Osteoblast (primary cell): Measurements from ENCODE around the gene PPP2R5D. TPM values are rescaled to one million over a fixed set of nuclear protein-coding genes. Genes with fewer than 3 reads are reported as not detected.

Experiments
- DNase-seq: peaks from one replicate; pipeline ENCODE4 v3.0.0; 2011; ENCODE audit warnings: low spot score, mixed read lengths; ENCODE audit not compliant: insufficient read length; ENCODE audit errors: missing footprints
- H2AFZ ChIP-seq: 2 replicates; pipeline ENCODE4 v1.6.0; 2011; ENCODE audit warnings: mild to moderate bottlenecking, low read length
- H3K27ac ChIP-seq: 2 replicates; pipeline ENCODE4 v1.5.1; 2011; ENCODE audit warnings: mild to moderate bottlenecking, low read depth, low read length, moderate library complexity
- H3K27me3 ChIP-seq: 2 replicates; pipeline ENCODE4 v1.6.0; 2012; ENCODE audit warnings: mild to moderate bottlenecking, control low read depth, inconsistent platforms, low read length, moderate library complexity; ENCODE audit not compliant: insufficient read depth
- H3K36me3 ChIP-seq: 2 replicates; pipeline ENCODE4 v1.5.1; 2011; ENCODE audit warnings: mild to moderate bottlenecking, low read length, control low read depth, moderate library complexity; ENCODE audit not compliant: insufficient read depth
- H3K4me1 ChIP-seq: 2 replicates; pipeline ENCODE4 v1.5.1; 2011; ENCODE audit warnings: mild to moderate bottlenecking, low read length, control low read depth, moderate library complexity; ENCODE audit not compliant: insufficient read depth
- H3K4me2 ChIP-seq: 2 replicates; pipeline ENCODE4 v1.6.0; 2011; ENCODE audit warnings: mild to moderate bottlenecking, low read length; ENCODE audit not compliant: insufficient read depth
- H3K4me3 ChIP-seq: fragments of 200-600 bp; sonication (generic); 3 replicates; pipeline ENCODE4 v1.5.1; 2012; ENCODE audit warnings: mild to moderate bottlenecking, low read length, inconsistent platforms; ENCODE audit not compliant: insufficient read depth
- H3K79me2 ChIP-seq: 2 replicates; pipeline ENCODE4 v1.6.0; 2012; ENCODE audit warnings: mild to moderate bottlenecking, low read length, control low read depth, inconsistent platforms; ENCODE audit not compliant: insufficient read depth
- H3K9me3 ChIP-seq: 2 replicates; pipeline ENCODE4 v1.5.1; 2011; ENCODE audit warnings: low read depth, low read length, control low read depth
- H4K20me1 ChIP-seq: 2 replicates; pipeline ENCODE4 v1.6.0; 2012; ENCODE audit warnings: mild to moderate bottlenecking, low read length, control low read depth; ENCODE audit not compliant: insufficient read depth
- total RNA-seq: library from RNA; depleted of rRNA; stranded (reverse); fragments of >200 nt; gene quantifications from 2 replicates; pipeline ENCODE4 v1.2.3, GENCODE V29; 2012
- TF ChIP-seq, protein P1 (sequence below): IDR thresholded peaks from 2 replicates; pipeline ENCODE4 v1.5.1; 2011; ENCODE audit warnings: mild to moderate bottlenecking, low read depth, low read length, moderate library complexity; ENCODE audit errors: extremely low read depth

Gene PPP2R5D
- total RNA-seq, 1 donor = 30.8 TPM

DNA sequence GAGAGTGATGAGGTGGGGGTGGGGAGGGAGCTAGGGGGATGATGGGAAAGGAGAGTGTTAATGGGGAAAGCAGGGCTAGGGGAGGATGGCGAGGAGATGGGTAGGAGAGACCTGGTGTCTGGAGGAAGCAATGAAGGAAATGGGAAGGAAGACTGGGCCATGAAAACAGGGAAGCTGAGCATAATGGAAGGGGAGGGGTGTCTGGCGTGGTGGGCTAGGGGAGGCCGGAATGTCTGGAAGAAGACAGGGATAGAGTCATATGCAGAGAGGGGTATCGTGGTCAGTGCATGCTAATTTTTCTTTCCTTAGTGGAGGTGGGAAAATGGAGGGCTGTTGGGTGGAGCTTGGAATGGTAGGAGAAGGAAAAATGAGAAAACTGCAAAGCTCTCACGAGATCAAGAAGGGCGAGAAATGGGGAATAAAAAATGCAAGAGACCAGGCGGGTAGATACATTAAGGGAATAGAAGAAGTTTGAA is 30.1 kb downstream of the PPP2R5D start:
- H3K9me3 ChIP-seq = no peaks in the 10 kb centered on the region

DNA sequence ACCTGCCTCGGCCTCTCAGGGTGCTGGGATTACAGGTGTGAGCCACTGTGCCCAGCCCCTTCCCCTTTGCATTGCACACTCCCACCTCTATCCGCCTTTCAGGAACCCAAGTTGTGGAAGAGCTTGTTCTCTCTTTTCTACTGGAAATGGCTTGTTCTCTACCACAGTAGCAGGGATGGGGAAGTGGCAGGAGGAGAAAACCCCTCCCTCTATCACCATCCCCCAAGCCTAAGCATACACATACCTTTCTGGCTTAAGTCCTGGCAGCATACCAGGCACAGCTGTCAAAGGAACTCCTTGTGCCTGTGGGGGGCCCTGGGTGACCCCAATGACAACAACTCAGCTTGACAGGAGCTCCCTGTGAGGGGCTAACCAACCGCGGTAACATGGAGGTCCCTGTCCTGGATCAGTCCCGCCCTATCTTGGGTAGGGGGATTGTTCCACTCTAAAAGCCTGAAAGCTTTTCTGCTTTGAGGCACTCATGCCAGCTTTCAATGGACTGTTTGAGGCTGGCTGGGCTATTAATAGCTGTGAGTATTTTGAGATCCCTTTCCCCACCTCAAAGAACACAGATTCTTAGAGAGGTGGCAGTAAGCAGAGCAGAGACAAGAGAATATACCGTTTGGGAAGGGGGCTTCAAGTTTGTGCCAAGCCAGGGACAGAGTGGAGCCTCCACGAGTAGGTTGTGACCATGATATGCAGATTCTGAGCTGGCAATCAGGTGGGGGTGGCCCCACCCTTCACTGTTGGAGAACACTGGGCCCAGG is 32.0 kb downstream of the PPP2R5D start:
- peak overlapping the region; percentile 58 for H3K4me2 ChIP-seq
- TF ChIP-seq, protein P1, sequence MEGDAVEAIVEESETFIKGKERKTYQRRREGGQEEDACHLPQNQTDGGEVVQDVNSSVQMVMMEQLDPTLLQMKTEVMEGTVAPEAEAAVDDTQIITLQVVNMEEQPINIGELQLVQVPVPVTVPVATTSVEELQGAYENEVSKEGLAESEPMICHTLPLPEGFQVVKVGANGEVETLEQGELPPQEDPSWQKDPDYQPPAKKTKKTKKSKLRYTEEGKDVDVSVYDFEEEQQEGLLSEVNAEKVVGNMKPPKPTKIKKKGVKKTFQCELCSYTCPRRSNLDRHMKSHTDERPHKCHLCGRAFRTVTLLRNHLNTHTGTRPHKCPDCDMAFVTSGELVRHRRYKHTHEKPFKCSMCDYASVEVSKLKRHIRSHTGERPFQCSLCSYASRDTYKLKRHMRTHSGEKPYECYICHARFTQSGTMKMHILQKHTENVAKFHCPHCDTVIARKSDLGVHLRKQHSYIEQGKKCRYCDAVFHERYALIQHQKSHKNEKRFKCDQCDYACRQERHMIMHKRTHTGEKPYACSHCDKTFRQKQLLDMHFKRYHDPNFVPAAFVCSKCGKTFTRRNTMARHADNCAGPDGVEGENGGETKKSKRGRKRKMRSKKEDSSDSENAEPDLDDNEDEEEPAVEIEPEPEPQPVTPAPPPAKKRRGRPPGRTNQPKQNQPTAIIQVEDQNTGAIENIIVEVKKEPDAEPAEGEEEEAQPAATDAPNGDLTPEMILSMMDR = no peak
- H3K27ac ChIP-seq = peak overlapping the region; percentile 43
- H4K20me1 ChIP-seq = peaks cover 34% of the 10 kb centered on the region
- no peaks in the 10 kb centered on the region for H3K27me3 ChIP-seq
- no peaks in the 10 kb centered on the region for H3K9me3 ChIP-seq
- peak overlapping the region; percentile 27 for H3K4me3 ChIP-seq
- H3K36me3 ChIP-seq = peaks cover 49% of the 10 kb centered on the region
- peaks cover 87% of the 10 kb centered on the region for H3K79me2 ChIP-seq
- peak; percentile 86 for DNase-seq
- H3K4me1 ChIP-seq = peaks cover 38% of the 10 kb centered on the region
- no peak overlapping the region for H2AFZ ChIP-seq

More for the DNA sequence above, 30.1 kb downstream of the PPP2R5D start:
- peak overlapping the region; percentile 87 for H3K27ac ChIP-seq
- H3K4me1 ChIP-seq = peaks cover 28% of the 10 kb centered on the region
- TF ChIP-seq, protein P1 = no peak
- DNase-seq = peak; percentile 92
- peaks cover 34% of the 10 kb centered on the region for H4K20me1 ChIP-seq
- peaks cover 55% of the 10 kb centered on the region for H3K36me3 ChIP-seq
- peak overlapping the region; percentile 79 for H2AFZ ChIP-seq
- H3K27me3 ChIP-seq = no peaks in the 10 kb centered on the region
- peak overlapping the region; percentile 98 for H3K4me3 ChIP-seq
- peak overlapping the region; percentile 95 for H3K4me2 ChIP-seq
- H3K79me2 ChIP-seq = peaks cover 87% of the 10 kb centered on the region

DNA sequence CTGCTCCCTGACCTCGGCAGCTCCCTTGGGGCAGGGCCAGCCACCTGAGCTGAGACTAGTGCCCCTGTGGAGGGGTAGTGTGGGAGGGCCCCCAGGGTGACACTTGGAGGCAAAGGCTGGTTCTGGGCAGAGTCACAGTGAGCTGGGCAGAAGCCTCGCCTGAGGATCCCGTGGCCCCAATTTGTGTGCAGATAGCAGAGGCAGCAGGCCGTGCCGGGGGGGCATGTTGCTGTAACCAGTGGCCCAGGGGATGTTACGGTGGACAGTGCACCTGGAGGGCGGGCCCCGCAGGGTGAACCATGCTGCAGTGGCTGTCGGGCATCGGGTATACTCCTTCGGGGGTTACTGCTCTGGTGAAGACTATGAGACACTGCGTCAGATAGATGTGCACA is 32.6 kb downstream of the PPP2R5D start:
- DNase-seq = no peak
- Histone ChIP-seq H3K4me1 (peaks cover 38% of the 10 kb centered on the region), H3K27me3 (no peaks in the 10 kb centered on the region), H3K4me3 (peak overlapping the region; percentile 27), H4K20me1 (peaks cover 32% of the 10 kb centered on the region), H3K79me2 (peaks cover 85% of the 10 kb centered on the region), H3K36me3 (peaks cover 44% of the 10 kb centered on the region), H3K27ac (peak overlapping the region; percentile 43), H3K9me3 (no peaks in the 10 kb centered on the region), H3K4me2 (peak overlapping the region; percentile 58), H2AFZ (no peak overlapping the region)
- TF ChIP-seq, protein P1 = no peak

DNA sequence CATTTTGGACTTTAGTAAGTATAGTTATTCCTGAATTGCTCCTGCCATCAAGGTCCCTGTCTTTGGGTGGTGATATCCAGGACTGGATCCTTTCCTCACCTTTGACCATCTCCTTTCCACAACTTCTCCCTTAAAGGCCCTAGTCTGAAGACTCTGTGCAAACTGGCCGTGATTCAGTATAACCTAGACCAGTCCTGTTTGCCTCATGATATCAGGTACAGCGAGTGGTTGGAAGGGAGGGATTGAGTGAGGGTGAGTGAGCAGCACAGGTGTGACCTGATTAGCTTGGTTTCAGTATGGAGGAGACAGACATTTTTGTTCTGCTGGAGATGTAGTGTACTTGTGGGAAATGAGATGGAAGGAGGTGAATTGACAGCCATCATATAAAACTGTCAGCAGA is 34.8 kb downstream of the PPP2R5D start:
- no peak overlapping the region for H3K4me3 ChIP-seq
- peaks cover 39% of the 10 kb centered on the region for H4K20me1 ChIP-seq
- H2AFZ ChIP-seq = no peak overlapping the region
- H3K79me2 ChIP-seq = peaks cover 85% of the 10 kb centered on the region
- peaks cover 48% of the 10 kb centered on the region for H3K36me3 ChIP-seq
- no peak overlapping the region for H3K27ac ChIP-seq
- no peaks in the 10 kb centered on the region for H3K27me3 ChIP-seq
- peak; percentile 63 for DNase-seq
- TF ChIP-seq, protein P1 = no peak
- peaks cover 35% of the 10 kb centered on the region for H3K4me1 ChIP-seq
- no peaks in the 10 kb centered on the region for H3K9me3 ChIP-seq
- H3K4me2 ChIP-seq = no peak overlapping the region
